Testis (tissue), 2 donors: ENCODE measurements around the gene RFC1.

Source experiments
- CTCF ChIP-seq, 3 experiments: fragments of 450-650 bp in 2 of 3; fragments of 200-600 bp in 1 of 3; sonication (generic) in 1 of 3; IDR thresholded peaks; one replicate each; pipeline ENCODE4 v1.5.1; 2016 to 2019; ENCODE audit warnings: antibody characterized with exemption in 3 of 3, mild to moderate bottlenecking in 2 of 3, moderate library complexity in 1 of 3
- POLR2A ChIP-seq: fragments of 450-650 bp; IDR thresholded peaks from one replicate; pipeline ENCODE4 v1.6.1; 2017; ENCODE audit warnings: antibody characterized with exemption, mild to moderate bottlenecking, moderate library complexity

GRCh38 chr4:39295784-39296183, 70.4 kb downstream of the RFC1 start:
- TF ChIP-seq CTCF (IDR thresholded peaks at IDR 0.05) (no peak), POLR2A (no peak)
